ENCODE measurements around the gene CPA2.

GRCh38 chr7:130302649-130303048 is 36.0 kb downstream of the CPA2 start:
- TF ChIP-seq, protein P1, sequence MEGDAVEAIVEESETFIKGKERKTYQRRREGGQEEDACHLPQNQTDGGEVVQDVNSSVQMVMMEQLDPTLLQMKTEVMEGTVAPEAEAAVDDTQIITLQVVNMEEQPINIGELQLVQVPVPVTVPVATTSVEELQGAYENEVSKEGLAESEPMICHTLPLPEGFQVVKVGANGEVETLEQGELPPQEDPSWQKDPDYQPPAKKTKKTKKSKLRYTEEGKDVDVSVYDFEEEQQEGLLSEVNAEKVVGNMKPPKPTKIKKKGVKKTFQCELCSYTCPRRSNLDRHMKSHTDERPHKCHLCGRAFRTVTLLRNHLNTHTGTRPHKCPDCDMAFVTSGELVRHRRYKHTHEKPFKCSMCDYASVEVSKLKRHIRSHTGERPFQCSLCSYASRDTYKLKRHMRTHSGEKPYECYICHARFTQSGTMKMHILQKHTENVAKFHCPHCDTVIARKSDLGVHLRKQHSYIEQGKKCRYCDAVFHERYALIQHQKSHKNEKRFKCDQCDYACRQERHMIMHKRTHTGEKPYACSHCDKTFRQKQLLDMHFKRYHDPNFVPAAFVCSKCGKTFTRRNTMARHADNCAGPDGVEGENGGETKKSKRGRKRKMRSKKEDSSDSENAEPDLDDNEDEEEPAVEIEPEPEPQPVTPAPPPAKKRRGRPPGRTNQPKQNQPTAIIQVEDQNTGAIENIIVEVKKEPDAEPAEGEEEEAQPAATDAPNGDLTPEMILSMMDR (IDR thresholded peaks at IDR 0.05; ENCODE audit: insufficient read depth, low read length, poor library complexity, severe bottlenecking) = no peak
- no peak for TF ChIP-seq EZH2phosphoT487 (conservative IDR thresholded peaks at IDR 0.05; ENCODE audit: low read length)
